ENCODE measurements around the gene ASTL.

DNA sequence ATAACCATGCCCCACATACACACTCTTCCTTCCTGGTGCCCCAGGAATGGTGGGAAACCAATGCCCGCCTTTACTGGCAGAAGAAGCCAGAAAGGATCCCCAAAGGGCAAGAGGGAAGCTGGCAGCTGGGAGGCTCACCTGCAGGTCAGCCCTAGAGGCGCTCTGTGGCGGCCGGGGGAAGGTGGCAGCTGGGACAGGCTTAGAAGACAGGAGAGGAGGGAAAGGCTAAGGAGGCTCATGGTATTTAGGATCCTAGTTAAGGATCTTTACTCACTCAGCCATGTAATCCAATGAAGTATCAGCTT, 45.8 kb downstream of the ASTL start:
- TF ChIP-seq, protein P1, sequence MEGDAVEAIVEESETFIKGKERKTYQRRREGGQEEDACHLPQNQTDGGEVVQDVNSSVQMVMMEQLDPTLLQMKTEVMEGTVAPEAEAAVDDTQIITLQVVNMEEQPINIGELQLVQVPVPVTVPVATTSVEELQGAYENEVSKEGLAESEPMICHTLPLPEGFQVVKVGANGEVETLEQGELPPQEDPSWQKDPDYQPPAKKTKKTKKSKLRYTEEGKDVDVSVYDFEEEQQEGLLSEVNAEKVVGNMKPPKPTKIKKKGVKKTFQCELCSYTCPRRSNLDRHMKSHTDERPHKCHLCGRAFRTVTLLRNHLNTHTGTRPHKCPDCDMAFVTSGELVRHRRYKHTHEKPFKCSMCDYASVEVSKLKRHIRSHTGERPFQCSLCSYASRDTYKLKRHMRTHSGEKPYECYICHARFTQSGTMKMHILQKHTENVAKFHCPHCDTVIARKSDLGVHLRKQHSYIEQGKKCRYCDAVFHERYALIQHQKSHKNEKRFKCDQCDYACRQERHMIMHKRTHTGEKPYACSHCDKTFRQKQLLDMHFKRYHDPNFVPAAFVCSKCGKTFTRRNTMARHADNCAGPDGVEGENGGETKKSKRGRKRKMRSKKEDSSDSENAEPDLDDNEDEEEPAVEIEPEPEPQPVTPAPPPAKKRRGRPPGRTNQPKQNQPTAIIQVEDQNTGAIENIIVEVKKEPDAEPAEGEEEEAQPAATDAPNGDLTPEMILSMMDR (IDR thresholded peaks at IDR 0.05; ENCODE audit: insufficient read depth, low read length): no peak
- TF ChIP-seq POLR2AphosphoS5 (IDR thresholded peaks at IDR 0.05; ENCODE audit: low read depth) (no peak), GABPA (IDR thresholded peaks at IDR 0.05; ENCODE audit: low read depth) (no peak)

Measured in HL-60 (cell line).